Activated B cell treated with CpG ODN at 0.5 μM for 24 hours (primary cell): Measurements from ENCODE around the gene TCF7. TPM values are rescaled to one million over a fixed set of nuclear protein-coding genes. Genes with fewer than 3 reads are reported as not detected.

Experiments
- ATAC-seq: fragments of 200-7000 bp; cut with Tn5 transposase; one replicate; pipeline ENCODE4 v1.10.0; 2021; ENCODE audit warnings: low read depth, mild to moderate bottlenecking, moderate library complexity
- CTCF ChIA-PET: fragments of 350-600 bp; sonication (Branson Sonifier 250); formaldehyde crosslinking; loops from one replicate; lab custom pipeline; 2021; ENCODE audit warnings: antibody characterized with exemption; lab: Charles Lee
- POLR2A ChIA-PET: fragments of 350-600 bp; sonication (Branson Sonifier 250); formaldehyde crosslinking; loops from one replicate; lab custom pipeline; 2021; ENCODE audit warnings: antibody characterized with exemption; lab: Charles Lee
- DNase-seq: peaks from one replicate; pipeline ENCODE4 v3.0.0; 2022
- H3K27ac Mint-ChIP-seq: one replicate; pipeline ENCODE4 v1.8.0; 2020; ENCODE audit warnings: mixed read lengths
- H3K27me3 Mint-ChIP-seq: one replicate; pipeline ENCODE4 v1.8.0; 2021; ENCODE audit warnings: mixed read lengths
- H3K36me3 Mint-ChIP-seq: one replicate; pipeline ENCODE4 v1.8.0; 2021; ENCODE audit warnings: low read depth, mixed read lengths
- H3K4me1 Mint-ChIP-seq: one replicate; pipeline ENCODE4 v1.8.0; 2021; ENCODE audit warnings: mixed read lengths
- H3K4me3 Mint-ChIP-seq: one replicate; pipeline ENCODE4 v1.8.0; 2020; ENCODE audit warnings: mild to moderate bottlenecking, mixed read lengths
- H3K9me3 Mint-ChIP-seq: one replicate; pipeline ENCODE4 v1.8.0; 2020; ENCODE audit warnings: mixed read lengths
- CTCF ChIP-seq: fragments of 200-600 bp; IDR thresholded peaks from one replicate; pipeline ENCODE4 v1.8.0; 2022; ENCODE audit warnings: antibody characterized with exemption, mild to moderate bottlenecking
- intact Hi-C: fragments of 100-400 bp; cut with micrococcal nuclease; formaldehyde crosslinking; loops from one replicate; pipeline ENCODE4 v1.15.1; 2024
- total RNA-seq: library from RNA; stranded (reverse); gene quantifications from 2 replicates; pipeline ENCODE4 v1.2.3, GENCODE V29; 2022

TCF7 gene
- total RNA-seq, 1 donor from 2014 or later = 15.8 TPM

DNA sequence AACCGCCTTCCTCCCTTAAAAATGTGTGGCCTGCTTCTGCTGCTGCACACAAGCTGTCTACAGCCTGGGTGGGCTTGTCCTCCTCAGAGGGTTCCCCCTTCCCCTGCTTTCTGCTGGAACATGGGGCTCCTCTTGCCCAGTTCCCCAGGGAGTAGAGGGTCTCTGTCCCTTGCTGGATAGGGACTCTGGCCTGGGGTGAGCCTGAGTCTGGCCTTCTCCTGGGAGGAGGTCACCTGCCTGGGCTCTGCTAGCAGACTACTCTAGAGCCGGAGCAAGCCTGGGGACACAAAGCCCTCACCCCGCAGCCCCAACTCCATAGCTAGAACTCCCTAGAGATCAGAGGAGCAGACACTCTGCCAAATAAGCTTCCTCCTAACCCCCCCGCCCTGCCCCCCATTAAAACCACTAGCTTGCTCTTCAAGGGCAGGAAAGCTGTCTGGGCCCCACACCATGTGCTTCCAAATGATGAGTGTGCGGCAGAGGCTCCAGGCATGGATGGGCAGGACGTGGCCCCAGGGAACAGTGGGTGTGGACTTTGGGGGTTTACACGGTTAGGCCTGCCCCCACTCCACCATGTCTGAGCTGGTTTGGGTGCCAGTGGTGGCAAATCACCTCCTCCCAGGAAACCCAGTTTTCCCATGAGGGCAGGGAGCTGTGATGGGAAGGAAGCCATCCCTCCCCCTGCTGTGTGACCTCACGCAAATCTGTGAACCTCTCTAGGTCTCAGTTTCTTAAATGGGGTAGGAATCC lies 10.0 kb downstream of the TCF7 start:
- Mint-ChIP-seq H3K27ac (no peak overlapping the region), H3K9me3 (no peaks in the 10 kb centered on the region), H3K27me3 (no peaks in the 10 kb centered on the region), H3K4me1 (peaks cover 62% of the 10 kb centered on the region), H3K4me3 (no peak overlapping the region), H3K36me3 (peaks cover 10% of the 10 kb centered on the region)
- DNase-seq = no peak
- intact Hi-C loops = loop anchor here (2.0 kb wide), 1 partner anchor 16 kb away; no protein-coding TSS in a partner anchor
- POLR2A ChIA-PET = interaction anchor here (0.7 to 1.5 kb wide), 7 partner anchors 8 to 1716 kb away, joined by 3 to 6 read pairs (median 5); partner anchors contain the start of gene TCF7
- no peak for ATAC-seq
- TF ChIP-seq CTCF = no peak
- CTCF ChIA-PET = interaction anchor here (0.8 to 4.0 kb wide), 3 partner anchors 15 to 25 kb away, joined by 3 to 24 read pairs (median 3); no protein-coding TSS in a partner anchor

DNA sequence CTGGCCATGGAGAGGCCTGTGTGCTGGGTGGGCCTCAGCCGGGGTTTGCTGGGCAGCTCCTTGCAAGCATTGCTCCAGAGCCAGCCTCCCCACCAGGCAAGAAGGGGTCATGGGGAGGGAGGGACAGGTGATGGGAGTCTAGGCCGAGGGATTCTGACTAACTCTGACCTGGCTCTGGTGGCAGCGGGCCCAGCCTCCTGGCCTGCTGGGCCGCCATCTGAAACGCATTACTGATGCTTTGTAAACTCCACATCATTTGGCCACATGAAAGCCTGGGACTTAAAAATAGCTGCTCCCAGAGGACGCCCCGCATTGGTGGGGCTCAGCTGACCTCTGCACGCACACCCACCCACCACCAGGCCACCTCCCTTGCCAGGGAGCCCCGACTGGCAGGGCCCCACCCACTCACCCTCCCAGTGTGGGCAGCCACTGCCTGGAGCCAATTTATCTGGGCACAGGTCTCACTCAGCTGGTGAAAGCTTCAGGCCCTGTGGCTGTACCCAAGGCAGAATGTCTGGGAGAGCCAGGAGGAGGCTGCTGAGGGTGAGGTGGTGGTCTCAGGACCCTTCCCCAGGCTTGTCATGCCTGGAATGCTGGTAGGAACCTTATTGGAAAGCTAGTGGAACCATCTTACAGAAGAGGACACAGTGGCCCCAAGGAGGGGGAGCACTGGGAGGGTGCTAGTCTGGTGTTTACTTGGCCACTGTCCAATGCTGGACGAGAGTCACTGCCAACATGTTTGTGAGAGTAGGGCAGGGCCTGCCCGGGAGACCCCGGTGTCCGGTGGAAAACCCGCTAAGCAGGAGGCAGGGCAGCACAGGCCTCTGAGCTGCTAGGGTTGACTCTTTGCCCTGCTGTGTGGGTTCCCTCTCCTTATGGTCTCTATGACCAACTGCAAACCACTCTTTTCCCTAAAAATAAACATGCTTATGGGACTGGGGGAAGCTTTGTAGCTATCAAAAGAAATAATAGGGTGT lies 10.8 kb downstream of the TCF7 start:
- H3K4me3 Mint-ChIP-seq = no peak overlapping the region
- POLR2A ChIA-PET = interaction anchor here (0.7 to 1.5 kb wide), 8 partner anchors 7 to 1717 kb away, joined by 3 to 6 read pairs (median 4); partner anchors contain the start of gene TCF7
- DNase-seq (no peak), ATAC-seq (peak; percentile 15)
- H3K9me3 Mint-ChIP-seq = no peaks in the 10 kb centered on the region
- CTCF ChIA-PET = interaction anchor here (0.8 to 4.0 kb wide), 3 partner anchors 15 to 26 kb away, joined by 3 to 24 read pairs (median 3); no protein-coding TSS in a partner anchor
- H3K27me3 Mint-ChIP-seq = no peaks in the 10 kb centered on the region
- no peak for TF ChIP-seq CTCF
- intact Hi-C loops = loop anchor here (2.0 kb wide), 1 partner anchor 15 kb away; no protein-coding TSS in a partner anchor
- H3K36me3 Mint-ChIP-seq = peaks cover 13% of the 10 kb centered on the region
- H3K4me1 Mint-ChIP-seq = peaks cover 62% of the 10 kb centered on the region
- no peak overlapping the region for H3K27ac Mint-ChIP-seq

GRCh38 chr5:134127376-134127861 lies 12.9 kb downstream of the TCF7 start:
- ChIA-PET CTCF (interaction anchor here (0.9 to 4.0 kb wide), 2 partner anchors 12 to 88 kb away, joined by 4 to 24 read pairs; no protein-coding TSS in a partner anchor), POLR2A (interaction anchor here (0.7 to 1.2 kb wide), 5 partner anchors 12 to 245 kb away, joined by 3 to 13 read pairs (median 5); no protein-coding TSS in a partner anchor)
- ATAC-seq (peak; percentile 57), DNase-seq (no peak)
- Mint-ChIP-seq H3K4me3 (no peak overlapping the region), H3K9me3 (no peaks in the 10 kb centered on the region), H3K27ac (peak overlapping the region; percentile 66), H3K4me1 (peaks cover 71% of the 10 kb centered on the region), H3K36me3 (peaks cover 21% of the 10 kb centered on the region), H3K27me3 (no peaks in the 10 kb centered on the region)
- intact Hi-C loops = no loop called here
- no peak for TF ChIP-seq CTCF

- peaks cover 24% of the 10 kb centered on the region for H3K36me3 Mint-ChIP-seq
- ChIA-PET POLR2A (interaction anchor here (1.1 to 2.6 kb wide), 3 partner anchors 12 to 27 kb away, joined by 3 to 13 read pairs (median 9); no protein-coding TSS in a partner anchor), CTCF (interaction anchor here (0.9 to 4.0 kb wide), 3 partner anchors 12 to 89 kb away, joined by 4 to 24 read pairs (median 4); no protein-coding TSS in a partner anchor)
- H3K27ac Mint-ChIP-seq = no peak overlapping the region
- no peaks in the 10 kb centered on the region for H3K27me3 Mint-ChIP-seq
- H3K4me3 Mint-ChIP-seq = no peak overlapping the region
- intact Hi-C loops = no loop called here
- no peaks in the 10 kb centered on the region for H3K9me3 Mint-ChIP-seq
- TF ChIP-seq CTCF = no peak
- DNase-seq = no peak
- ATAC-seq = no peak
- H3K4me1 Mint-ChIP-seq = peaks cover 71% of the 10 kb centered on the region
Observed at GRCh38 chr5:134127988-134128647, 13.6 kb downstream of the TCF7 start.
